Smooth muscle cell (in vitro differentiated cells): ENCODE results near the gene C5orf34. TPM values are rescaled to one million over a fixed set of nuclear protein-coding genes. Genes with fewer than 3 reads are reported as not detected.

Source experiments
- DNase-seq: peaks from one replicate; lab custom pipeline; 2025; ENCODE audit not compliant: unreplicated experiment; lab: John Stamatoyannopoulos, UW
- H2AFZ ChIP-seq: fragments of 200-600 bp; sonication (generic); 2 replicates; pipeline ENCODE4 v1.6.0; 2016; ENCODE audit warnings: antibody characterized with exemption, low read depth, mild to moderate bottlenecking
- H3F3A ChIP-seq: fragments of 200-600 bp; sonication (generic); 2 replicates; pipeline ENCODE4 v1.6.0; 2017; ENCODE audit warnings: antibody characterized with exemption, low read depth
- H3K27ac ChIP-seq: fragments of 200-600 bp; sonication (generic); 2 replicates; pipeline ENCODE4 v1.5.1; 2016; ENCODE audit warnings: low read depth, mild to moderate bottlenecking
- H3K27me3 ChIP-seq: fragments of 200-600 bp; sonication (generic); 2 replicates; pipeline ENCODE4 v1.6.1; 2016; ENCODE audit warnings: low read depth, mild to moderate bottlenecking
- H3K36me3 ChIP-seq: fragments of 200-600 bp; sonication (generic); 2 replicates; pipeline ENCODE4 v1.5.1; 2016; ENCODE audit warnings: low read depth
- H3K4me1 ChIP-seq: fragments of 200-600 bp; sonication (generic); 2 replicates; pipeline ENCODE4 v1.5.1; 2016; ENCODE audit warnings: low read depth
- H3K4me2 ChIP-seq: fragments of 200-600 bp; sonication (generic); 2 replicates; pipeline ENCODE4 v1.6.0; 2016; ENCODE audit warnings: mild to moderate bottlenecking
- H3K4me3 ChIP-seq: fragments of 200-600 bp; sonication (generic); 2 replicates; pipeline ENCODE4 v1.5.1; 2016; ENCODE audit warnings: mild to moderate bottlenecking
- H3K79me2 ChIP-seq: fragments of 200-600 bp; sonication (generic); 2 replicates; pipeline ENCODE4 v1.6.0; 2016; ENCODE audit warnings: low read depth, mild to moderate bottlenecking
- H3K9ac ChIP-seq: fragments of 200-600 bp; sonication (generic); 2 replicates; pipeline ENCODE4 v1.6.0; 2016; ENCODE audit warnings: low read depth
- H3K9me3 ChIP-seq: fragments of 200-600 bp; sonication (generic); replicated peaks from 2 replicates; pipeline ENCODE4 v1.5.1; 2016; ENCODE audit warnings: low read depth
- H4K20me1 ChIP-seq: fragments of 200-600 bp; sonication (generic); 2 replicates; pipeline ENCODE4 v1.6.0; 2016; ENCODE audit warnings: low read depth
- CTCF ChIP-seq: fragments of 200-600 bp; sonication (generic); IDR thresholded peaks from 2 replicates; pipeline ENCODE4 v1.5.1; 2017; ENCODE audit warnings: borderline replicate concordance, mild to moderate bottlenecking, antibody characterized with exemption; ENCODE audit not compliant: insufficient read depth, poor library complexity, severe bottlenecking
- WGBS: methylation state at CpG from one replicate; pipeline ENCODE4 v1.1.7; 2016; ENCODE audit warnings: low lambda C conversion rate; 5-methylcytosine and 5-hydroxymethylcytosine counted together
- polyA plus RNA-seq: library from polyadenylated mRNA; unstranded; fragments of >200 nt; fragmentation: Nextera tagmentation; extraction: Ambion mirVana; gene quantifications from 2 replicates; pipeline ENCODE4 v1.2.1, GENCODE V29; 2016
- total RNA-seq: library from RNA; depleted of rRNA; stranded (reverse); fragments of >200 nt; gene quantifications from 2 replicates; pipeline ENCODE4 v1.2.3, GENCODE V29; 2014

Gene C5orf34
- total and polyA plus RNA-seq, 2 experiments from 2014 or later: 2.6 to 7.5 TPM

- Histone ChIP-seq H3K36me3 (peaks cover 55% of the 10 kb centered on the region), H3K9ac (no peak overlapping the region), H3F3A (no peaks in the 10 kb centered on the region), H4K20me1 (peaks cover 33% of the 10 kb centered on the region), H3K27ac (no peak overlapping the region), H2AFZ (no peak overlapping the region), H3K79me2 (peaks cover 19% of the 10 kb centered on the region), H3K27me3 (no peaks in the 10 kb centered on the region), H3K9me3 (no peaks in the 10 kb centered on the region), H3K4me2 (no peak overlapping the region), H3K4me3 (no peak overlapping the region), H3K4me1 (no peaks in the 10 kb centered on the region)
- DNase-seq: no peak
- TF ChIP-seq CTCF: no peak
Measured at GRCh38 chr5:43536972-43537371, 22.0 kb upstream of the C5orf34 start.

GRCh38 chr5:43533646-43534045, 18.7 kb upstream of the C5orf34 start:
- no peak for TF ChIP-seq CTCF
- H3K36me3 ChIP-seq: peaks cover 56% of the 10 kb centered on the region
- no peak overlapping the region for H3K4me2 ChIP-seq
- no peak overlapping the region for H3K9ac ChIP-seq
- H3K79me2 ChIP-seq: peaks cover under 1% of the 10 kb centered on the region
- no peak for DNase-seq
- no peak overlapping the region for H3K4me3 ChIP-seq
- H3F3A ChIP-seq: no peaks in the 10 kb centered on the region
- no peak overlapping the region for H3K27ac ChIP-seq
- no peaks in the 10 kb centered on the region for H3K9me3 ChIP-seq
- H3K4me1 ChIP-seq: no peaks in the 10 kb centered on the region
- 96% methylated on average over 2 of the region's 2 CpGs for WGBS
- H3K27me3 ChIP-seq: no peaks in the 10 kb centered on the region
- peaks cover 12% of the 10 kb centered on the region for H4K20me1 ChIP-seq
- no peak overlapping the region for H2AFZ ChIP-seq

GRCh38 chr5:43530648-43531047, 15.7 kb upstream of the C5orf34 start:
- H4K20me1 ChIP-seq: no peaks in the 10 kb centered on the region
- DNase-seq: no peak
- no peak overlapping the region for H3K9ac ChIP-seq
- 98% methylated on average over 2 of the region's 2 CpGs for WGBS
- H3K4me2 ChIP-seq: no peak overlapping the region
- H3K4me3 ChIP-seq: no peak overlapping the region
- no peaks in the 10 kb centered on the region for H3K9me3 ChIP-seq
- H3K27me3 ChIP-seq: no peaks in the 10 kb centered on the region
- no peaks in the 10 kb centered on the region for H3K79me2 ChIP-seq
- no peak for TF ChIP-seq CTCF
- H3F3A ChIP-seq: no peaks in the 10 kb centered on the region
- H3K27ac ChIP-seq: no peak overlapping the region
- no peak overlapping the region for H2AFZ ChIP-seq
- H3K36me3 ChIP-seq: peaks cover 52% of the 10 kb centered on the region
- no peaks in the 10 kb centered on the region for H3K4me1 ChIP-seq

- no peak for TF ChIP-seq CTCF
- H3K9me3 ChIP-seq: no peaks in the 10 kb centered on the region
- H4K20me1 ChIP-seq: no peaks in the 10 kb centered on the region
- no peak overlapping the region for H3K4me3 ChIP-seq
- no peak overlapping the region for H2AFZ ChIP-seq
- H3K79me2 ChIP-seq: no peaks in the 10 kb centered on the region
- H3K4me1 ChIP-seq: no peaks in the 10 kb centered on the region
- H3K27me3 ChIP-seq: no peaks in the 10 kb centered on the region
- 76% methylated on average over 2 of the region's 2 CpGs for WGBS
- no peak overlapping the region for H3K27ac ChIP-seq
- H3K4me2 ChIP-seq: no peak overlapping the region
- no peak for DNase-seq
- no peaks in the 10 kb centered on the region for H3F3A ChIP-seq
- H3K36me3 ChIP-seq: peaks cover 14% of the 10 kb centered on the region
- H3K9ac ChIP-seq: no peak overlapping the region
Measured at GRCh38 chr5:43523662-43524072, 8.7 kb upstream of the C5orf34 start.
